GM12878 (cell line): ENCODE results near the gene ZNF83. TPM values are rescaled to one million over a fixed set of nuclear protein-coding genes. Genes with fewer than 3 reads are reported as not detected.

Source experiments
- CBX5 ChIP-seq: sonication (generic); IDR thresholded peaks from 2 replicates; pipeline ENCODE4 v1.6.1; 2016; ENCODE audit warnings: low read depth, moderate library complexity, mild to moderate bottlenecking, inconsistent platforms
- DPF2 ChIP-seq: fragments of 450-650 bp; IDR thresholded peaks from 2 replicates; pipeline ENCODE4 v1.6.1; 2017; ENCODE audit warnings: mild to moderate bottlenecking
- FOS ChIP-seq: IDR thresholded peaks from 3 replicates; pipeline ENCODE4 v1.6.1; 2011; ENCODE audit warnings: borderline replicate concordance; ENCODE audit not compliant: insufficient read length; ENCODE audit errors: extremely low read depth
- IKZF2 ChIP-seq, 2 experiments: fragments of 450-650 bp; IDR thresholded peaks; 2 replicates each; pipeline ENCODE4 v1.6.1; 2017; ENCODE audit warnings: mild to moderate bottlenecking in 2 of 2, moderate library complexity in 2 of 2
- JUNB ChIP-seq: IDR thresholded peaks from 2 replicates; pipeline ENCODE4 v1.6.1; 2016; ENCODE audit warnings: antibody characterized with exemption, mild to moderate bottlenecking
- JUND ChIP-seq: IDR thresholded peaks from 2 replicates; pipeline ENCODE4 v1.6.1; 2012; ENCODE audit warnings: low read depth, mild to moderate bottlenecking, low read length, improper control_type of control experiment, moderate library complexity
- MTA3 ChIP-seq: IDR thresholded peaks from 2 replicates; pipeline ENCODE4 v1.6.1; 2012; ENCODE audit warnings: low read length, inconsistent platforms, borderline replicate concordance
- NFYA ChIP-seq: IDR thresholded peaks from 2 replicates; pipeline ENCODE4 v1.6.1; 2011; ENCODE audit warnings: low read depth, mild to moderate bottlenecking, low read length, improper control_type of control experiment, borderline replicate concordance
- NR2F1 ChIP-seq: fragments of 450-650 bp; conservative IDR thresholded peaks from 2 replicates; pipeline ENCODE4 v1.6.1; 2017; ENCODE audit warnings: mild to moderate bottlenecking
- PML ChIP-seq: IDR thresholded peaks from 2 replicates; pipeline ENCODE4 v1.6.1; 2012; ENCODE audit warnings: low read length, inconsistent platforms
- RCOR1 ChIP-seq: conservative IDR thresholded peaks from 2 replicates; pipeline ENCODE4 v1.6.1; 2012; ENCODE audit warnings: low read depth, low read length, improper control_type of control experiment
- RELA ChIP-seq: fragments of 450-650 bp; IDR thresholded peaks from 2 replicates; pipeline ENCODE4 v1.8.0; 2014; ENCODE audit warnings: borderline replicate concordance; ENCODE audit not compliant: partially characterized antibody
- SIX5 ChIP-seq: IDR thresholded peaks from 2 replicates; pipeline ENCODE4 v1.6.1; 2011; ENCODE audit warnings: mild to moderate bottlenecking, low read depth, low read length, moderate library complexity; ENCODE audit not compliant: severe bottlenecking
- SMARCA5 ChIP-seq: fragments of 450-650 bp; IDR thresholded peaks from 2 replicates; pipeline ENCODE4 v1.6.1; 2017; ENCODE audit warnings: mild to moderate bottlenecking
- SREBF1 ChIP-seq: IDR thresholded peaks from 2 replicates; pipeline ENCODE4 v1.6.1; 2012; ENCODE audit warnings: mild to moderate bottlenecking, low read length
- SREBF2 ChIP-seq: IDR thresholded peaks from 2 replicates; pipeline ENCODE4 v1.6.1; 2012; ENCODE audit warnings: mild to moderate bottlenecking, low read length
- STAT1 ChIP-seq: fragments of 450-650 bp; conservative IDR thresholded peaks from 2 replicates; pipeline ENCODE4 v1.6.1; 2014; ENCODE audit warnings: antibody characterized with exemption, mild to moderate bottlenecking
- TCF7 ChIP-seq: IDR thresholded peaks from 2 replicates; pipeline ENCODE4 v1.6.1; 2014; ENCODE audit warnings: antibody characterized with exemption, borderline replicate concordance
- WRNIP1 ChIP-seq: IDR thresholded peaks from 2 replicates; pipeline ENCODE4 v1.6.1; 2011; ENCODE audit warnings: low read depth, low read length, improper control_type of control experiment, borderline replicate concordance
- ZNF622 ChIP-seq: fragments of 450-650 bp; IDR thresholded peaks from 2 replicates; pipeline ENCODE4 v1.6.1; 2017; ENCODE audit warnings: mild to moderate bottlenecking, inconsistent platforms
- polyA plus RNA-seq, 11 experiments: library from polyadenylated mRNA; depleted of rRNA in 4 of 11; unstranded in 6 of 11; stranded (reverse) in 5 of 11; fragments of >200 nt; fragmentation: Nextera tagmentation in 4 of 11; fragmentation: Illumina TruSeq in 1 of 11; extraction: Ambion mirVana in 4 of 11; extraction: Trizol in 1 of 11; gene quantifications; 1 replicate in 1 of 11; 2 replicates in 10 of 11; pipeline versions ENCODE4 v1.2.1 to v1.2.3, GENCODE V29; 2011 to 2016; ENCODE audit warnings: inconsistent platforms in 2 of 11, missing spikeins in 2 of 11, low read depth in 1 of 11
- total RNA-seq, 4 experiments: library from RNA; depleted of rRNA in 3 of 4; stranded (reverse); fragments of >200 nt in 3 of 4; fragmentation: Illumina TruSeq in 1 of 4; extraction: Trizol in 1 of 4; gene quantifications; 2 replicates each; pipeline versions ENCODE4 v1.2.1 to v1.2.3, GENCODE V29; 2013 to 2021
- TF ChIP-seq, protein P1 (sequence below): IDR thresholded peaks from 2 replicates; pipeline ENCODE4 v1.6.1; 2011; ENCODE audit warnings: low read depth, mild to moderate bottlenecking, low read length, moderate library complexity, borderline replicate concordance; ENCODE audit errors: extremely low read depth
- TF ChIP-seq, protein P2 (sequence below), 3 experiments: IDR thresholded peaks in 2 of 3; conservative IDR thresholded peaks in 1 of 3; 2 replicates each; pipeline ENCODE4 v1.5.1; 2011; ENCODE audit warnings: low read depth in 3 of 3, low read length in 3 of 3, mild to moderate bottlenecking in 3 of 3, control low read depth in 2 of 3, moderate library complexity in 2 of 3, inconsistent platforms in 1 of 3, mixed read lengths in 1 of 3; ENCODE audit not compliant: control insufficient read depth in 2 of 3, insufficient read depth in 1 of 3; ENCODE audit errors: extremely low read depth in 1 of 3
- TF ChIP-seq, protein P3 (sequence below): IDR thresholded peaks from 2 replicates; pipeline ENCODE4 v1.6.1; 2012; ENCODE audit warnings: improper control_type of control experiment, low read depth, low read length; ENCODE audit not compliant: insufficient replicate concordance

ZNF83 gene
- total and polyA plus RNA-seq, 10 of the 15 experiments (the other 5 are each of a cell fraction or from before 2014, with no cell fraction given) = 9.9 to 90.1 (median 18.7) TPM

DNA sequence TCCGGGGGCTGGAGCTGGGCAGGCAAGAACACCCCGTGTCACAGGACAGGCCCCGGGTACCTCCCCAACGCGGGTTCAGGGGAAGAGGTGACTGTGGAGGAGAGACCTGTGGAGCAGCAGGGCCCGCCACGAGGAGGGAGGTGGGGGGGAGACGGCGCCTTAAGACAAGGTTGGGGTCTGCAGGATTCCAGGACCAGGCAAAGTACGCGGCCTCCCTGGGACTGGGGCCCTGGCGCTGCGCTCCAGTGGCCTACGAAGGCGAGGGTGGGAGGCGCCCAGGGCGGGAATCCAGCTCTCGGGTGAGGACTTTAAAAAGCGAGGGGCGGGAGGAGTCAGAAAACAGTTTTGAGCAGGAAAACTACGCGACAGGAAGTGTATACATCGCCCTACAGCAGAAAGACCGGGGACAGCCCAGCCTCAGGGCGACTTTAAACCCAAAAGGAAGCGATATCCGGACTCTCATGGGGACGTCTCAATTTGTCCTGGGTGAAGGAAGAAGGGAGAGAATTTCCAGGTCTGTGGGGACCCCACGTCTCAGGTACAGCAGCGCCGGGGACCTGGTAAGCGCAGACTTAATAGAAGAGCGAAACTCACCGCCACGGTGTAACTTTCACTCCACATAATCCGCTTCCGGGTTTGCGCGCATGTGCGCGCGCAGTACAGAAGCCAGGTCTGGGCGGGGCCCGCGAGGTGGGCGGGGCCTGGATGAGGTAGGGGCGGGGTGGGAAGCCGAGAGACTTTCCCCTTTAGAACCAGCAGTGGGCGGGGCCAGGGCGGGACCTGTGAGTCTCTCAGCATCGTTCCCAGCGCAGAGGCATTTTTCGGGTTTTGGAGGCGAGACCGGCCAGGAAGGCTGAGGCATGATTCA, at the start of gene ZNF83 (continued):
- TF ChIP-seq NFYA (no peak), RCOR1 (no peak), DPF2 (0 out of 2 replicates have a peak, but pooled peaks have one; percentile 23), TCF7 (no peak), SREBF2 (no peak), JUNB (no peak), WRNIP1 (no peak), RELA (no peak), JUND (no peak), ZNF622 (no peak), SMARCA5 (no peak), SREBF1 (no peak), IKZF2 (IDR thresholded peaks at IDR 0.05) (no peak), CBX5 (no peak), FOS (no peak), NR2F1 (no peak), SIX5 (no peak), PML (peak; percentile 88), STAT1 (no peak), MTA3 (0 out of 2 replicates have a peak, but pooled peaks have one; percentile 38)
- TF ChIP-seq, protein P1, sequence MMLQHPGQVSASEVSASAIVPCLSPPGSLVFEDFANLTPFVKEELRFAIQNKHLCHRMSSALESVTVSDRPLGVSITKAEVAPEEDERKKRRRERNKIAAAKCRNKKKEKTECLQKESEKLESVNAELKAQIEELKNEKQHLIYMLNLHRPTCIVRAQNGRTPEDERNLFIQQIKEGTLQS = no peak
- TF ChIP-seq, protein P2, sequence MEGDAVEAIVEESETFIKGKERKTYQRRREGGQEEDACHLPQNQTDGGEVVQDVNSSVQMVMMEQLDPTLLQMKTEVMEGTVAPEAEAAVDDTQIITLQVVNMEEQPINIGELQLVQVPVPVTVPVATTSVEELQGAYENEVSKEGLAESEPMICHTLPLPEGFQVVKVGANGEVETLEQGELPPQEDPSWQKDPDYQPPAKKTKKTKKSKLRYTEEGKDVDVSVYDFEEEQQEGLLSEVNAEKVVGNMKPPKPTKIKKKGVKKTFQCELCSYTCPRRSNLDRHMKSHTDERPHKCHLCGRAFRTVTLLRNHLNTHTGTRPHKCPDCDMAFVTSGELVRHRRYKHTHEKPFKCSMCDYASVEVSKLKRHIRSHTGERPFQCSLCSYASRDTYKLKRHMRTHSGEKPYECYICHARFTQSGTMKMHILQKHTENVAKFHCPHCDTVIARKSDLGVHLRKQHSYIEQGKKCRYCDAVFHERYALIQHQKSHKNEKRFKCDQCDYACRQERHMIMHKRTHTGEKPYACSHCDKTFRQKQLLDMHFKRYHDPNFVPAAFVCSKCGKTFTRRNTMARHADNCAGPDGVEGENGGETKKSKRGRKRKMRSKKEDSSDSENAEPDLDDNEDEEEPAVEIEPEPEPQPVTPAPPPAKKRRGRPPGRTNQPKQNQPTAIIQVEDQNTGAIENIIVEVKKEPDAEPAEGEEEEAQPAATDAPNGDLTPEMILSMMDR (IDR thresholded peaks at IDR 0.05 in 2 of 3, conservative IDR thresholded peaks at IDR 0.05 in 1 of 3; ENCODE audit: control insufficient read depth in 2 of 3, extremely low read depth in 1 of 3, insufficient read depth in 1 of 3, low read depth in 3 of 3, low read length in 3 of 3) = no peak
- TF ChIP-seq, protein P3, sequence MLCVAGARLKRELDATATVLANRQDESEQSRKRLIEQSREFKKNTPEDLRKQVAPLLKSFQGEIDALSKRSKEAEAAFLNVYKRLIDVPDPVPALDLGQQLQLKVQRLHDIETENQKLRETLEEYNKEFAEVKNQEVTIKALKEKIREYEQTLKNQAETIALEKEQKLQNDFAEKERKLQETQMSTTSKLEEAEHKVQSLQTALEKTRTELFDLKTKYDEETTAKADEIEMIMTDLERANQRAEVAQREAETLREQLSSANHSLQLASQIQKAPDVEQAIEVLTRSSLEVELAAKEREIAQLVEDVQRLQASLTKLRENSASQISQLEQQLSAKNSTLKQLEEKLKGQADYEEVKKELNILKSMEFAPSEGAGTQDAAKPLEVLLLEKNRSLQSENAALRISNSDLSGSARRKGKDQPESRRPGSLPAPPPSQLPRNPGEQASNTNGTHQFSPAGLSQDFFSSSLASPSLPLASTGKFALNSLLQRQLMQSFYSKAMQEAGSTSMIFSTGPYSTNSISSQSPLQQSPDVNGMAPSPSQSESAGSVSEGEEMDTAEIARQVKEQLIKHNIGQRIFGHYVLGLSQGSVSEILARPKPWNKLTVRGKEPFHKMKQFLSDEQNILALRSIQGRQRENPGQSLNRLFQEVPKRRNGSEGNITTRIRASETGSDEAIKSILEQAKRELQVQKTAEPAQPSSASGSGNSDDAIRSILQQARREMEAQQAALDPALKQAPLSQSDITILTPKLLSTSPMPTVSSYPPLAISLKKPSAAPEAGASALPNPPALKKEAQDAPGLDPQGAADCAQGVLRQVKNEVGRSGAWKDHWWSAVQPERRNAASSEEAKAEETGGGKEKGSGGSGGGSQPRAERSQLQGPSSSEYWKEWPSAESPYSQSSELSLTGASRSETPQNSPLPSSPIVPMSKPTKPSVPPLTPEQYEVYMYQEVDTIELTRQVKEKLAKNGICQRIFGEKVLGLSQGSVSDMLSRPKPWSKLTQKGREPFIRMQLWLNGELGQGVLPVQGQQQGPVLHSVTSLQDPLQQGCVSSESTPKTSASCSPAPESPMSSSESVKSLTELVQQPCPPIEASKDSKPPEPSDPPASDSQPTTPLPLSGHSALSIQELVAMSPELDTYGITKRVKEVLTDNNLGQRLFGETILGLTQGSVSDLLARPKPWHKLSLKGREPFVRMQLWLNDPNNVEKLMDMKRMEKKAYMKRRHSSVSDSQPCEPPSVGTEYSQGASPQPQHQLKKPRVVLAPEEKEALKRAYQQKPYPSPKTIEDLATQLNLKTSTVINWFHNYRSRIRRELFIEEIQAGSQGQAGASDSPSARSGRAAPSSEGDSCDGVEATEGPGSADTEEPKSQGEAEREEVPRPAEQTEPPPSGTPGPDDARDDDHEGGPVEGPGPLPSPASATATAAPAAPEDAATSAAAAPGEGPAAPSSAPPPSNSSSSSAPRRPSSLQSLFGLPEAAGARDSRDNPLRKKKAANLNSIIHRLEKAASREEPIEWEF = no peak
